Measurements from ENCODE around the gene MOSMO.

GRCh38 chr16:22005746-22006145 is 2.2 kb upstream of the MOSMO start:
- TF ChIP-seq CTCF (IDR thresholded peaks at IDR 0.05) = no peak
- TF ChIP-seq POLR2A (IDR thresholded peaks at IDR 0.05) = no peak

All from adrenal gland (tissue), 5 donors.